8988T (cell line): ENCODE measurements around the gene DDIT3.
"Not testable (repeated sequence)": the region's sequence is repeated elsewhere in the genome, so short reads cannot be mapped to it uniquely, and the experiment has no call there.

Source experiments
- DNase-seq: peaks from one replicate; pipeline ENCODE4 v3.0.0; 2011

Gene DDIT3

GRCh38 chr12:57524814-57525614 is 4.7 kb upstream of the DDIT3 start:
- no peak for DNase-seq

- DNase-seq, result no peak
Measured at GRCh38 chr12:57523706-57524614, 3.6 kb upstream of the DDIT3 start.

GRCh38 chr12:57522887-57523705 is 2.8 kb upstream of the DDIT3 start:
- no peak for DNase-seq

GRCh38 chr12:57522011-57522886 is 1.9 kb upstream of the DDIT3 start, which contains the start of gene MBD6:
Gene MBD6, plus strand, starts transcription at chr12:57522824. Its CDS starts 1,480 bp downstream, at chr12:57524304.
- DNase-seq, result peak; percentile 99

DNA sequence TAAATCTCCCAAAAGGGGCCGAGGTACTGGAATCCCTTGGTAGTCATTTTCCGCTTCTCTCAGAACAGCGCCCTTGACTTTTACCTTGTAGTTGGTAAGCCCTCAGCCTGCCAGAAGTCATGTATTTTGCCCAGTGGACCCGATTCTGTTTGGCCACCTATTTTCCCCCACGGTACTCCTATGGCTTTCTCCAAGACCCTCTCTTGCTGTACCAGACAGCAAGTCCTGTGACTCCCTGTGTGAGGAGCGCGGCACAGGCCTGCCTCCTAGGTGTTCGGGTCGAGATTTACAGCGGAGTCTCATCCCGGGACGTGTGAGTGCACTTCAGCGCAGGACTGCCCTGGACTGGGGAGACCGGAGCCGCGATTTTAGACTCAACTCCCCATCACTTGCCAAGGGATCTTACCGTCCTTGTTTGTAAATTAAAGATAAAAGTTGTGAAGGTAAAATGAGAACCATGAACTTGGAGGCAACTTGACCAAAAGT is 1.3 kb upstream of the DDIT3 start:
- DNase-seq, result no peak

DNA sequence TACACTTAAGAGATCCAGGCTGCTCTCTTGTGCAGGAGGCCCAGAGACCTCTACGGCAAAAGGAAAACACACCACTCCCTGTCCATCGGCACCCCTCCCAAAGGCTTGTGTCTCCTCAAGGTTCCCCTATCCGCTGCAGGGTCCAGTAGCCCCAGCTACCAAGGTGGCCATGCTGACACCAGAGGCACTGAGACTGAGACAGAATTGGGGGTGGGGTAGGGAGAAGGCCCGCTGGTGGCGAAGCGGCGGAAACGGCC is 590 bp downstream of the DDIT3 start:
- DNase-seq, result no peak

- no peak for DNase-seq
Measured at GRCh38 chr12:57518920-57519795, 1.2 kb downstream of the DDIT3 start.

- DNase-seq, result no peak
Measured at GRCh38 chr12:57518176-57518919, 2.0 kb downstream of the DDIT3 start.

- not testable (repeated sequence) for DNase-seq
Measured at GRCh38 chr12:57517718-57518117, 2.6 kb downstream of the DDIT3 start.

DNA sequence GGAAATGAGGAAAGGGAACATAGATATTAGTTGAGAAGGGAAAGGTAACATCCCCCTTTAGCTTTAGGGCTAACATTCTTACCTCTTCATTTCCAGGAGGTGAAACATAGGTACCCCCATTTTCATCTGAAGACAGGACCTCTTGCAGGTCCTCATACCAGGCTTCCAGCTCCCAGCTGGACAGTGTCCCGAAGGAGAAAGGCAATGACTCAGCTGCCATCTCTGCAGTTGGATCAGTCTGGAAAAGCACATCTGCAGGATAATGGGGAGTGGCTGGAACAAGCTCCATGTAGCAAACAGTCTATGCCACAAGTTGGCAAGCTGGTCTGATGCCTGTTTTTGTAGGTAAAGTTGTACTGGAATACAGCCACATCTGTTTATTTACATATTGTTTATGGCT is 3.1 kb downstream of the DDIT3 start:
- no peak for DNase-seq

GRCh38 chr12:57516617-57517153 is 3.6 kb downstream of the DDIT3 start:
- DNase-seq, result no peak

- no peak for DNase-seq
Measured at GRCh38 chr12:57515934-57516541, 4.3 kb downstream of the DDIT3 start.

GRCh38 chr12:57515408-57515933 is 4.8 kb downstream of the DDIT3 start:
- no peak for DNase-seq

GRCh38 chr12:57514720-57515407 is 5.5 kb downstream of the DDIT3 start:
- no peak for DNase-seq

DNA sequence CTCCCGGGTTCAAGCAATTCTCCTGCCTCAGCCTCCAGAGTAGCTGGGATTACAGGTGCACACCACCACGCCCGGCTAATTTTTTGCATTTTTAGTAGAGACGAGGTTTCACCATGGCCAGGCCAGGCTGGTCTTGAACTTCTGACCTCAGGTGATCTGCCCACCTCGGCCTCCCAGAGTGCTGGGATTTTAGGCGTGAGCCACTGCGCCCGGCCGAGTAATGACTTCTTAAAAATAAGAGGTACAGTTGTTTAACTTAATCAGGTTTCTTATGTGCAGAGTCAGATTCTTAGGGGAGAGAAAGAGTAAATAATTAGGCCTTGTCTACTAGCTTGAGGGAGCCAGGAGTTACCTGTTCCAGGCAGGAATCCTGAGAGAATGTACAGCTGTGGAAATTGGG is 6.1 kb downstream of the DDIT3 start:
- not testable (repeated sequence) for DNase-seq

DNA sequence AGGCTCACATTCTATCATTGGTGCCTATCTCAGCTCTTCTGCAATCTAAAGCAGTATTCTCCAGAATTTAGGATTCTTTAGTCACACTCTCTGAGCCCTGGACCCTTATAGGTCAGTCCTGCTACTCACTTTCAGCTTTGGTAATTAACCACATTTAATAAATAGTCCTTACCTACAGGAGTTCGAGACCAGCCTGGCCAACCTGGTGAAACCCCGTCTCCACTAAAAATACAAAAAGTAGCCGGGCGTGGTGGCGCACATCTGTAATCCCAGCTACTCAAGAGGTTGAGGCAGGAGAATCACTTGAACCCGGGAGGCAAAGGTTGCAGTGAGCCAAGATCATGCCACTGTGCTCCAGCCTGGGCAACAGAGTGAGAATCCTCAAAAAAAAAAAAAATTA is 6.6 kb downstream of the DDIT3 start:
- not testable (repeated sequence) for DNase-seq

- DNase-seq, result no peak
Measured at GRCh38 chr12:57513266-57513665, 7.0 kb downstream of the DDIT3 start.

- no peak for DNase-seq
Measured at GRCh38 chr12:57512665-57513064, 7.6 kb downstream of the DDIT3 start.
